IMR-90 (cell line): ENCODE data around the gene PCNX2.

ENCODE experiments used
- BHLHE40 ChIP-seq: fragments of 150-350 bp; IDR thresholded peaks from 2 replicates; pipeline ENCODE4 v1.6.1; 2016; ENCODE audit warnings: mild to moderate bottlenecking, low read depth, low read length
- CTCF ChIP-seq: conservative IDR thresholded peaks from 2 replicates; pipeline ENCODE4 v1.5.1; 2012; ENCODE audit warnings: mild to moderate bottlenecking, low read depth, low read length, improper control_type of control experiment
- ELK1 ChIP-seq: fragments of 150-350 bp; IDR thresholded peaks from 2 replicates; pipeline ENCODE4 v1.6.1; 2016; ENCODE audit warnings: low read depth, mild to moderate bottlenecking, low read length, moderate library complexity, borderline replicate concordance
- POLR2A ChIP-seq: IDR thresholded peaks from 2 replicates; pipeline ENCODE4 v1.6.1; 2012; ENCODE audit warnings: mild to moderate bottlenecking, low read depth, low read length
- RAD21 ChIP-seq: IDR thresholded peaks from 2 replicates; pipeline ENCODE4 v1.6.1; 2012; ENCODE audit warnings: low read length, improper control_type of control experiment
- RCOR1 ChIP-seq: IDR thresholded peaks from 2 replicates; pipeline ENCODE4 v1.6.1; 2012; ENCODE audit warnings: mild to moderate bottlenecking, low read length, improper control_type of control experiment; ENCODE audit not compliant: insufficient replicate concordance
- TF ChIP-seq, protein P1 (sequence below): fragments of 150-350 bp; IDR thresholded peaks from 2 replicates; pipeline ENCODE4 v1.6.1; 2017; ENCODE audit warnings: mild to moderate bottlenecking, antibody characterized with exemption, low read length, low read depth

GRCh38 chr1:233278631-233279030 is 16.9 kb downstream of the PCNX2 start:
- TF ChIP-seq CTCF (no peak), POLR2A (no peak), BHLHE40 (no peak), RAD21 (no peak), RCOR1 (no peak), ELK1 (no peak)
- TF ChIP-seq, protein P1, sequence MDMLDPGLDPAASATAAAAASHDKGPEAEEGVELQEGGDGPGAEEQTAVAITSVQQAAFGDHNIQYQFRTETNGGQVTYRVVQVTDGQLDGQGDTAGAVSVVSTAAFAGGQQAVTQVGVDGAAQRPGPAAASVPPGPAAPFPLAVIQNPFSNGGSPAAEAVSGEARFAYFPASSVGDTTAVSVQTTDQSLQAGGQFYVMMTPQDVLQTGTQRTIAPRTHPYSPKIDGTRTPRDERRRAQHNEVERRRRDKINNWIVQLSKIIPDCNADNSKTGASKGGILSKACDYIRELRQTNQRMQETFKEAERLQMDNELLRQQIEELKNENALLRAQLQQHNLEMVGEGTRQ: no peak
